ENCODE measurements around the gene SRP9. TPM values are rescaled to one million over a fixed set of nuclear protein-coding genes. Genes with fewer than 3 reads are reported as not detected.
"Not testable (repeated sequence)": the region's sequence is repeated elsewhere in the genome, so short reads cannot be mapped to it uniquely, and the experiment has no call there.

The SRP9 gene
- total RNA-seq, 1 donor from 2014 or later, result 232 TPM

- intact Hi-C loops (cut with micrococcal nuclease), result no loop called here
- Mint-ChIP-seq H3K27ac (no peak overlapping the region), H3K4me1 (no peaks in the 10 kb centered on the region), H3K9me3 (no peaks in the 10 kb centered on the region), H3K27me3 (peaks cover 4% of the 10 kb centered on the region), H3K36me3 (ENCODE audit: low read depth) (no peaks in the 10 kb centered on the region), H3K4me3 (no peak overlapping the region)
- DNase-seq, result no peak
These were observed 29.1 kb upstream of the SRP9 start for GRCh38 chr1:225748529-225748928.

- H3K9me3 Mint-ChIP-seq, result no peaks in the 10 kb centered on the region
- H3K27ac Mint-ChIP-seq, result no peak overlapping the region
- peaks cover 4% of the 10 kb centered on the region for H3K27me3 Mint-ChIP-seq
- no peak overlapping the region for H3K4me3 Mint-ChIP-seq
- H3K4me1 Mint-ChIP-seq, result no peaks in the 10 kb centered on the region
- intact Hi-C loops (cut with micrococcal nuclease), result no loop called here
- DNase-seq, result no peak
- H3K36me3 Mint-ChIP-seq (ENCODE audit: low read depth), result no peaks in the 10 kb centered on the region
These were observed 27.9 kb upstream of the SRP9 start for GRCh38 chr1:225749706-225750105.

GRCh38 chr1:225750420-225750819, 27.2 kb upstream of the SRP9 start:
- H3K4me1 Mint-ChIP-seq, result no peaks in the 10 kb centered on the region
- no peak for DNase-seq
- no peaks in the 10 kb centered on the region for H3K36me3 Mint-ChIP-seq (ENCODE audit: low read depth)
- intact Hi-C loops (cut with micrococcal nuclease), result no loop called here
- H3K27me3 Mint-ChIP-seq, result peaks cover 4% of the 10 kb centered on the region
- H3K4me3 Mint-ChIP-seq, result no peak overlapping the region
- no peaks in the 10 kb centered on the region for H3K9me3 Mint-ChIP-seq
- no peak overlapping the region for H3K27ac Mint-ChIP-seq

GRCh38 chr1:225750875-225751824, 26.5 kb upstream of the SRP9 start:
- peaks cover 4% of the 10 kb centered on the region for H3K27me3 Mint-ChIP-seq
- intact Hi-C loops (cut with micrococcal nuclease), result no loop called here
- H3K4me3 Mint-ChIP-seq, result no peak overlapping the region
- no peak for DNase-seq
- H3K36me3 Mint-ChIP-seq (ENCODE audit: low read depth), result no peaks in the 10 kb centered on the region
- H3K27ac Mint-ChIP-seq, result no peak overlapping the region
- no peaks in the 10 kb centered on the region for H3K4me1 Mint-ChIP-seq
- H3K9me3 Mint-ChIP-seq, result no peaks in the 10 kb centered on the region

GRCh38 chr1:225752245-225752644, 25.4 kb upstream of the SRP9 start:
- intact Hi-C loops (cut with micrococcal nuclease), result no loop called here
- H3K27me3 Mint-ChIP-seq, result peaks cover 4% of the 10 kb centered on the region
- H3K36me3 Mint-ChIP-seq (ENCODE audit: low read depth), result no peaks in the 10 kb centered on the region
- no peaks in the 10 kb centered on the region for H3K9me3 Mint-ChIP-seq
- H3K27ac Mint-ChIP-seq, result no peak overlapping the region
- no peak overlapping the region for H3K4me3 Mint-ChIP-seq
- H3K4me1 Mint-ChIP-seq, result no peaks in the 10 kb centered on the region
- no peak for DNase-seq

- Mint-ChIP-seq H3K4me3 (no peak overlapping the region), H3K4me1 (no peaks in the 10 kb centered on the region), H3K9me3 (no peaks in the 10 kb centered on the region), H3K27ac (no peak overlapping the region), H3K27me3 (peaks cover 9% of the 10 kb centered on the region), H3K36me3 (ENCODE audit: low read depth) (no peaks in the 10 kb centered on the region)
- DNase-seq, result no peak
- intact Hi-C loops (cut with micrococcal nuclease), result no loop called here
These were observed 22.5 kb upstream of the SRP9 start for GRCh38 chr1:225754940-225755641.

GRCh38 chr1:225755671-225756319, 21.8 kb upstream of the SRP9 start:
- intact Hi-C loops (cut with micrococcal nuclease), result no loop called here
- no peak for DNase-seq
- H3K36me3 Mint-ChIP-seq (ENCODE audit: low read depth), result no peaks in the 10 kb centered on the region
- H3K27me3 Mint-ChIP-seq, result peaks cover 9% of the 10 kb centered on the region
- no peak overlapping the region for H3K27ac Mint-ChIP-seq
- no peaks in the 10 kb centered on the region for H3K4me1 Mint-ChIP-seq
- no peaks in the 10 kb centered on the region for H3K9me3 Mint-ChIP-seq
- H3K4me3 Mint-ChIP-seq, result no peak overlapping the region

GRCh38 chr1:225757927-225758656, 19.5 kb upstream of the SRP9 start:
- intact Hi-C loops (cut with micrococcal nuclease), result no loop called here
- no peak for DNase-seq
- Mint-ChIP-seq H3K9me3 (no peaks in the 10 kb centered on the region), H3K27me3 (peaks cover 7% of the 10 kb centered on the region), H3K36me3 (ENCODE audit: low read depth) (no peaks in the 10 kb centered on the region), H3K27ac (no peak overlapping the region), H3K4me1 (no peaks in the 10 kb centered on the region), H3K4me3 (no peak overlapping the region)

GRCh38 chr1:225759972-225760371, 17.7 kb upstream of the SRP9 start:
- not testable (repeated sequence) for H3K27ac Mint-ChIP-seq, H3K4me1 Mint-ChIP-seq

GRCh38 chr1:225760531-225760930, 17.1 kb upstream of the SRP9 start:
- H3K4me1 Mint-ChIP-seq, result no peaks in the 10 kb centered on the region
- no peak for DNase-seq
- intact Hi-C loops (cut with micrococcal nuclease), result no loop called here
- H3K4me3 Mint-ChIP-seq, result no peak overlapping the region
- no peak overlapping the region for H3K27ac Mint-ChIP-seq
- H3K9me3 Mint-ChIP-seq, result no peaks in the 10 kb centered on the region
- H3K27me3 Mint-ChIP-seq, result peaks cover 7% of the 10 kb centered on the region
- no peaks in the 10 kb centered on the region for H3K36me3 Mint-ChIP-seq (ENCODE audit: low read depth)

More at GRCh38 chr1:225759972-225760371, 17.7 kb upstream of the SRP9 start:
- H3K27me3 Mint-ChIP-seq; DNase-seq; H3K36me3 Mint-ChIP-seq (ENCODE audit: low read depth); H3K9me3 Mint-ChIP-seq; H3K4me3 Mint-ChIP-seq; intact Hi-C loops (cut with micrococcal nuclease): not testable (repeated sequence)

- H3K4me3 Mint-ChIP-seq; H3K9me3 Mint-ChIP-seq; H3K4me1 Mint-ChIP-seq; H3K27me3 Mint-ChIP-seq; H3K36me3 Mint-ChIP-seq (ENCODE audit: low read depth); intact Hi-C loops (cut with micrococcal nuclease); DNase-seq; H3K27ac Mint-ChIP-seq: not testable (repeated sequence)
These were observed 16.2 kb upstream of the SRP9 start for GRCh38 chr1:225761395-225761794.

GRCh38 chr1:225762002-225762441, 15.6 kb upstream of the SRP9 start:
- no peak overlapping the region for H3K4me3 Mint-ChIP-seq
- H3K4me1 Mint-ChIP-seq, result no peaks in the 10 kb centered on the region
- H3K9me3 Mint-ChIP-seq, result no peaks in the 10 kb centered on the region
- peaks cover 7% of the 10 kb centered on the region for H3K27me3 Mint-ChIP-seq
- H3K27ac Mint-ChIP-seq, result no peak overlapping the region
- H3K36me3 Mint-ChIP-seq (ENCODE audit: low read depth), result no peaks in the 10 kb centered on the region
- no peak for DNase-seq
- intact Hi-C loops (cut with micrococcal nuclease), result no loop called here

- Mint-ChIP-seq H3K9me3 (no peaks in the 10 kb centered on the region), H3K4me1 (no peaks in the 10 kb centered on the region), H3K27me3 (peaks cover 7% of the 10 kb centered on the region), H3K36me3 (ENCODE audit: low read depth) (no peaks in the 10 kb centered on the region), H3K4me3 (no peak overlapping the region), H3K27ac (no peak overlapping the region)
- intact Hi-C loops (cut with micrococcal nuclease), result no loop called here
- DNase-seq, result no peak
These were observed 15.2 kb upstream of the SRP9 start for GRCh38 chr1:225762444-225762843.
